Lower leg skin (tissue), 4 donors: Measurements from ENCODE around the gene FGFBP2. TPM values are rescaled to one million over a fixed set of nuclear protein-coding genes. Genes with fewer than 3 reads are reported as not detected.

ENCODE experiments used
- DNase-seq, 2 donors: peaks; one replicate each; pipeline ENCODE4 v3.0.0-alpha.2; 2019; ENCODE audit warnings: low spot score in 2 of 2
- H3K4me3 ChIP-seq: fragments of 200-600 bp; sonication (generic); 2 replicates; pipeline ENCODE4 v1.5.1; 2017; ENCODE audit warnings: mild to moderate bottlenecking, low read depth; ENCODE audit not compliant: poor library complexity, severe bottlenecking
- POLR2A ChIP-seq, 2 donors: fragments of 450-650 bp; IDR thresholded peaks; one replicate each; pipeline ENCODE4 v1.6.1; 2016 to 2017; ENCODE audit warnings: antibody characterized with exemption in 2 of 2, mild to moderate bottlenecking in 1 of 2, moderate library complexity in 1 of 2
- WGBS, 2 donors: methylation state at CpG; one replicate each; pipeline ENCODE4 v1.1.5; 2018; 5-methylcytosine and 5-hydroxymethylcytosine counted together
- intact Hi-C: fragments of 100-400 bp; cut with DNase I; formaldehyde crosslinking; loops from one replicate; pipeline ENCODE4 v1.15.0; 2023; ENCODE audit warnings: low total_unique reads
- total RNA-seq, 4 donors: library from RNA; depleted of rRNA; stranded (reverse); fragments of >200 nt; gene quantifications; one replicate each; pipeline ENCODE4 v1.1.0, GENCODE V29; 2016
- TF ChIP-seq, protein P1 (sequence below), 3 donors: fragments of 450-650 bp; IDR thresholded peaks; one replicate each; pipeline ENCODE4 v1.5.1; 2016; ENCODE audit warnings: antibody characterized with exemption in 3 of 3, mild to moderate bottlenecking in 3 of 3, moderate library complexity in 2 of 3

Gene FGFBP2
- total RNA-seq, 4 donors from 2014 or later = 2.3 to 29.0 (median 8.3) TPM

DNA sequence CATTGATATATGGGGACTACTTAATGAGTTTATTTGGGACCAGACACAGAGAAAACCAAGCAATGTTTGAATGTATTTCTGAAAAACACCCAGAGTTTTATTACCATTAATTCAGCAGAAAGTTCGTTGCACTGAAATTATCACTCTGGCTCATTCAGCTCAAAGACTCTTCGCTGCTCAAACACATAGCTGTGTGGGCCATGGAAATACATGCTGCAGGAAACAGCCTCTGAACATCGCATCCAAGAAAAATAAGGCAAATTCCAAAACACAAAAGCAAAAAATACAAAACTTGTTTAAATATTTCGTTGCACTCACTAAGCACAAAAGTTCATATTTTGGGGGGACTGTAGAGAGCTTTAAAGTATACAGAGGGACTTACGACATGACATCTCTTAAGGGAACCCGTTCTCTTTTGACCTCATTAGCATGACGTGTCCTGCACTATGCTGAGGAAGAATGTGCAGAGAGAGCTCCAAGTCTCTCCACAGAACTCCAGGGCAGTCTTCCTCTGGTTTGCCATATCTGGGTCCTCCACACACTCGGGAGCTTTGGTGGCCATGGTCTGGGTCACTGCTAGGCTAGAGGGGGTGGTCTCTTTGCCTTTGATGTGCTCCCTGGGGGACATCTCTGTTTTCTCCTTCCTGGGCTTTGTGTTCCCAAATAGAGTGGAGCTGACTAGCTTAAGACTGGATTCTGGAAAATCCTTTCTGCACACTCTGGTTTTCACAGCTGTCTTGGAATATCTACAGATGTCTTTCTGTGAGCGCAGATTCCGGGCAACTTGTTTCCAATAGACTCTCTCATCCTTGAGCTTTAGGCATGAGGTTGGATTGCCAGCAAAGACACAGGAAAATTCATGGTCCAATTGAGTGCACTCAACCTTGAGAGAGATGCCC, 27.2 kb downstream of the FGFBP2 start:
- H3K4me3 ChIP-seq = no peak overlapping the region
- intact Hi-C loops = no loop called here
- WGBS, 2 donors = 51 to 67% methylated on average over 10 of the region's 10 CpGs
- DNase-seq = no peak
- TF ChIP-seq, protein P1, sequence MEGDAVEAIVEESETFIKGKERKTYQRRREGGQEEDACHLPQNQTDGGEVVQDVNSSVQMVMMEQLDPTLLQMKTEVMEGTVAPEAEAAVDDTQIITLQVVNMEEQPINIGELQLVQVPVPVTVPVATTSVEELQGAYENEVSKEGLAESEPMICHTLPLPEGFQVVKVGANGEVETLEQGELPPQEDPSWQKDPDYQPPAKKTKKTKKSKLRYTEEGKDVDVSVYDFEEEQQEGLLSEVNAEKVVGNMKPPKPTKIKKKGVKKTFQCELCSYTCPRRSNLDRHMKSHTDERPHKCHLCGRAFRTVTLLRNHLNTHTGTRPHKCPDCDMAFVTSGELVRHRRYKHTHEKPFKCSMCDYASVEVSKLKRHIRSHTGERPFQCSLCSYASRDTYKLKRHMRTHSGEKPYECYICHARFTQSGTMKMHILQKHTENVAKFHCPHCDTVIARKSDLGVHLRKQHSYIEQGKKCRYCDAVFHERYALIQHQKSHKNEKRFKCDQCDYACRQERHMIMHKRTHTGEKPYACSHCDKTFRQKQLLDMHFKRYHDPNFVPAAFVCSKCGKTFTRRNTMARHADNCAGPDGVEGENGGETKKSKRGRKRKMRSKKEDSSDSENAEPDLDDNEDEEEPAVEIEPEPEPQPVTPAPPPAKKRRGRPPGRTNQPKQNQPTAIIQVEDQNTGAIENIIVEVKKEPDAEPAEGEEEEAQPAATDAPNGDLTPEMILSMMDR (IDR thresholded peaks at IDR 0.05) = no peak
- no peak for TF ChIP-seq POLR2A (IDR thresholded peaks at IDR 0.05)

- no peak overlapping the region for H3K4me3 ChIP-seq
- TF ChIP-seq, protein P1 (IDR thresholded peaks at IDR 0.05) = no peak
- TF ChIP-seq POLR2A (IDR thresholded peaks at IDR 0.05) = no peak
- 59 to 68% methylated on average over 3 of the region's 3 CpGs for WGBS, 2 donors
- no peak for DNase-seq
- intact Hi-C loops = no loop called here
Observed at GRCh38 chr4:15934259-15934658, 28.7 kb downstream of the FGFBP2 start.

GRCh38 chr4:15931451-15932210, 31.3 kb downstream of the FGFBP2 start:
- DNase-seq = no peak
- intact Hi-C loops = no loop called here
- TF ChIP-seq POLR2A (IDR thresholded peaks at IDR 0.05) = no peak
- TF ChIP-seq, protein P1 (IDR thresholded peaks at IDR 0.05) = no peak
- 82 to 86% methylated on average over 5 of the region's 5 CpGs for WGBS, 2 donors
- H3K4me3 ChIP-seq = no peak overlapping the region

- TF ChIP-seq, protein P1 (IDR thresholded peaks at IDR 0.05) = no peak
- no peak for TF ChIP-seq POLR2A (IDR thresholded peaks at IDR 0.05)
- DNase-seq = no peak
- no peak overlapping the region for H3K4me3 ChIP-seq
- 60 to 66% methylated on average over 7 of the region's 7 CpGs for WGBS, 2 donors
- intact Hi-C loops = no loop called here
Observed at GRCh38 chr4:15930314-15930713, 32.7 kb downstream of the FGFBP2 start.

- no peak overlapping the region for H3K4me3 ChIP-seq
- TF ChIP-seq POLR2A (IDR thresholded peaks at IDR 0.05) = no peak
- TF ChIP-seq, protein P1 (IDR thresholded peaks at IDR 0.05) = no peak
Observed at GRCh38 chr4:15929540-15929939, 33.4 kb downstream of the FGFBP2 start.

More at GRCh38 chr4:15929540-15929939, 33.4 kb downstream of the FGFBP2 start:
- 28 to 40% methylated on average over 3 of the region's 3 CpGs for WGBS, 2 donors
- intact Hi-C loops = no loop called here
- no peak for DNase-seq
